Karpas-422 (cell line): ENCODE measurements around the gene NIP7. TPM values are rescaled to one million over a fixed set of nuclear protein-coding genes. Genes with fewer than 3 reads are reported as not detected.

Experiments
- DNase-seq: peaks from one replicate; pipeline ENCODE4 v3.0.0-alpha.2; 2015
- H2AFZ ChIP-seq: fragments of 200-600 bp; sonication (generic); 2 replicates; pipeline ENCODE4 v1.6.1; 2014; ENCODE audit warnings: antibody characterized with exemption, low read length, mixed read lengths
- H3K27ac ChIP-seq: fragments of 200-600 bp; sonication (generic); 2 replicates; pipeline ENCODE4 v1.5.1; 2014; ENCODE audit warnings: mild to moderate bottlenecking, low read length, moderate library complexity
- H3K27me3 ChIP-seq: fragments of 200-600 bp; sonication (generic); 2 replicates; pipeline ENCODE4 v1.6.1; 2014; ENCODE audit warnings: low read length, mixed read lengths
- H3K36me3 ChIP-seq: fragments of 200-600 bp; sonication (generic); 2 replicates; pipeline ENCODE4 v1.6.1; 2014; ENCODE audit warnings: low read length, mixed read lengths; ENCODE audit not compliant: insufficient read depth
- H3K4me1 ChIP-seq: fragments of 200-600 bp; sonication (generic); 2 replicates; pipeline ENCODE4 v1.6.1; 2014; ENCODE audit warnings: mild to moderate bottlenecking, low read length, mixed read lengths
- H3K4me2 ChIP-seq: fragments of 200-600 bp; sonication (generic); 2 replicates; pipeline ENCODE4 v1.6.1; 2014; ENCODE audit warnings: low read length, low read depth, mild to moderate bottlenecking; ENCODE audit not compliant: poor library complexity, severe bottlenecking
- H3K4me3 ChIP-seq: fragments of 200-600 bp; sonication (generic); 2 replicates; pipeline ENCODE4 v1.5.1; 2014; ENCODE audit warnings: mild to moderate bottlenecking, antibody characterized with exemption, low read length, mixed read lengths
- H3K79me2 ChIP-seq: fragments of 200-600 bp; sonication (generic); 2 replicates; pipeline ENCODE4 v1.6.1; 2014; ENCODE audit warnings: mild to moderate bottlenecking, low read length, mixed read lengths
- H3K9ac ChIP-seq: fragments of 200-600 bp; sonication (generic); 2 replicates; pipeline ENCODE4 v1.6.0; 2014; ENCODE audit warnings: low read length
- H3K9me2 ChIP-seq: fragments of 200-600 bp; sonication (generic), shearing (Covaris generic); replicated peaks from 2 replicates; pipeline ENCODE4 v1.6.0; 2014; ENCODE audit warnings: mild to moderate bottlenecking, low read length, moderate library complexity; ENCODE audit not compliant: insufficient read depth
- H3K9me3 ChIP-seq: fragments of 300-700, 200-600 bp; sonication (generic); 2 replicates; pipeline ENCODE4 v1.6.1; 2014; ENCODE audit warnings: low read length, mixed read lengths
- H4K20me1 ChIP-seq: fragments of 200-600 bp; sonication (generic); 2 replicates; pipeline ENCODE4 v1.6.1; 2014; ENCODE audit warnings: mild to moderate bottlenecking, antibody characterized with exemption, low read length, low read depth; ENCODE audit not compliant: insufficient read depth
- total RNA-seq: library from RNA; depleted of rRNA; stranded (reverse); fragments of >200 nt; shearing (Covaris generic); gene quantifications from 2 replicates; pipeline ENCODE4 v1.2.3, GENCODE V29; 2014; ENCODE audit warnings: low replicate concordance

NIP7 gene
- total RNA-seq, 1 experiment from 2014 or later = 24.4 TPM

- peaks cover 45% of the 10 kb centered on the region for H3K4me1 ChIP-seq
- peak overlapping the region; percentile 83; the same call in 1 of the 2 replicates for H3K4me3 ChIP-seq
- H3K36me3 ChIP-seq = peaks cover 17% of the 10 kb centered on the region
- peak overlapping the region; percentile 94 for H3K9ac ChIP-seq
- peaks cover 49% of the 10 kb centered on the region for H4K20me1 ChIP-seq
- H3K27ac ChIP-seq = no peak overlapping the region
- no peaks in the 10 kb centered on the region for H3K9me2 ChIP-seq
- H3K27me3 ChIP-seq = no peaks in the 10 kb centered on the region
- DNase-seq = no peak
- H3K9me3 ChIP-seq = no peaks in the 10 kb centered on the region
- peaks cover 82% of the 10 kb centered on the region for H3K79me2 ChIP-seq
- peak overlapping the region; percentile 85 for H3K4me2 ChIP-seq
- H2AFZ ChIP-seq = no peak overlapping the region
Measured at GRCh38 chr16:69327585-69328310, 11.8 kb upstream of the NIP7 start.

- H3K4me2 ChIP-seq = peak overlapping the region; percentile 85
- peaks cover 17% of the 10 kb centered on the region; the same call in 1 of the 2 replicates for H3K36me3 ChIP-seq
- H4K20me1 ChIP-seq = peaks cover 42% of the 10 kb centered on the region
- peaks cover 45% of the 10 kb centered on the region for H3K4me1 ChIP-seq
- H3K9me2 ChIP-seq = no peaks in the 10 kb centered on the region
- DNase-seq = peak; percentile 48
- H3K4me3 ChIP-seq = peak overlapping the region; percentile 83
- H3K27ac ChIP-seq = no peak overlapping the region
- H3K9ac ChIP-seq = peak overlapping the region; percentile 94
- H3K9me3 ChIP-seq = no peaks in the 10 kb centered on the region
- peaks cover 74% of the 10 kb centered on the region for H3K79me2 ChIP-seq
- H2AFZ ChIP-seq = no peak overlapping the region
- H3K27me3 ChIP-seq = no peaks in the 10 kb centered on the region
Measured at GRCh38 chr16:69328854-69329316, 10.7 kb upstream of the NIP7 start.

GRCh38 chr16:69329369-69330285, 9.9 kb upstream of the NIP7 start:
- H4K20me1 ChIP-seq = peaks cover 39% of the 10 kb centered on the region
- H3K9ac ChIP-seq = peak overlapping the region; percentile 94
- no peaks in the 10 kb centered on the region for H3K27me3 ChIP-seq
- no peaks in the 10 kb centered on the region for H3K9me2 ChIP-seq
- H3K79me2 ChIP-seq = peaks cover 71% of the 10 kb centered on the region
- peak overlapping the region; percentile 85 for H3K4me2 ChIP-seq
- peak overlapping the region; percentile 83 for H3K4me3 ChIP-seq
- peak overlapping the region; percentile 15; the same call in 1 of the 2 replicates for H2AFZ ChIP-seq
- H3K4me1 ChIP-seq = peaks cover 45% of the 10 kb centered on the region
- H3K9me3 ChIP-seq = no peaks in the 10 kb centered on the region
- peak overlapping the region; percentile 46; the same call in 1 of the 2 replicates for H3K27ac ChIP-seq
- peaks cover 22% of the 10 kb centered on the region; the same call in 1 of the 2 replicates for H3K36me3 ChIP-seq
- DNase-seq = peak; percentile 72

GRCh38 chr16:69330286-69331109, 9.1 kb upstream of the NIP7 start, which contains the start of gene PDF:
TSS of gene PDF (minus strand) at chr16:69330588. CDS start at chr16:69330570, 18 bp downstream.
- H3K36me3 ChIP-seq = peaks cover 17% of the 10 kb centered on the region; the same call in 1 of the 2 replicates
- peaks cover 34% of the 10 kb centered on the region for H4K20me1 ChIP-seq
- no peaks in the 10 kb centered on the region for H3K27me3 ChIP-seq
- H3K4me2 ChIP-seq = peak within 1 kb of the TSS; percentile 85
- H3K27ac ChIP-seq = peak within 1 kb of the TSS; percentile 63
- peak within 1 kb of the TSS; percentile 83 for H3K4me3 ChIP-seq
- H3K79me2 ChIP-seq = peaks cover 69% of the 10 kb centered on the region
- H2AFZ ChIP-seq = peak within 1 kb of the TSS; percentile 62
- peaks cover 45% of the 10 kb centered on the region for H3K4me1 ChIP-seq
- peak within 1 kb of the TSS; percentile 94 for H3K9ac ChIP-seq
- H3K9me3 ChIP-seq = no peaks in the 10 kb centered on the region
- DNase-seq = peak; percentile 94
- no peaks in the 10 kb centered on the region for H3K9me2 ChIP-seq

- Histone ChIP-seq H4K20me1 (peaks cover 2% of the 10 kb centered on the region; the same call in 1 of the 2 replicates), H3K9me3 (no peaks in the 10 kb centered on the region), H3K79me2 (peaks cover 56% of the 10 kb centered on the region), H3K27me3 (no peaks in the 10 kb centered on the region), H3K9ac (no peak overlapping the region), H3K4me2 (no peak overlapping the region), H3K36me3 (peaks cover 16% of the 10 kb centered on the region; the same call in 1 of the 2 replicates), H2AFZ (no peak overlapping the region), H3K9me2 (no peaks in the 10 kb centered on the region), H3K4me1 (peaks cover 18% of the 10 kb centered on the region), H3K27ac (no peak overlapping the region), H3K4me3 (no peak overlapping the region)
- no peak for DNase-seq
Measured at GRCh38 chr16:69334696-69335095, 4.9 kb upstream of the NIP7 start.

- Histone ChIP-seq H3K4me3 (peak overlapping the region; percentile 94), H3K79me2 (peaks cover 70% of the 10 kb centered on the region), H3K27me3 (no peaks in the 10 kb centered on the region), H2AFZ (peak overlapping the region; percentile 46; the same call in 1 of the 2 replicates), H3K27ac (peak overlapping the region; percentile 48), H3K36me3 (peaks cover 40% of the 10 kb centered on the region), H4K20me1 (no peaks in the 10 kb centered on the region), H3K9me2 (no peaks in the 10 kb centered on the region), H3K9ac (peak overlapping the region; percentile 91), H3K4me2 (peak overlapping the region; percentile 79), H3K4me1 (peaks cover 26% of the 10 kb centered on the region), H3K9me3 (no peaks in the 10 kb centered on the region)
- no peak for DNase-seq
Measured at GRCh38 chr16:69338557-69339288, 849 bp upstream of the NIP7 start.

GRCh38 chr16:69340095-69340644, 598 bp downstream of the NIP7 start:
- no peak for DNase-seq

More at GRCh38 chr16:69340095-69340644, 598 bp downstream of the NIP7 start:
- Histone ChIP-seq H2AFZ (0 out of 2 replicates have a peak overlapping the region, but pooled peaks have one; percentile 21), H3K9me3 (no peaks in the 10 kb centered on the region), H3K4me3 (peak overlapping the region; percentile 94), H3K36me3 (peaks cover 38% of the 10 kb centered on the region), H3K27me3 (no peaks in the 10 kb centered on the region), H3K27ac (peak overlapping the region; percentile 67), H4K20me1 (no peaks in the 10 kb centered on the region), H3K79me2 (peaks cover 65% of the 10 kb centered on the region), H3K9me2 (no peaks in the 10 kb centered on the region), H3K4me2 (peak overlapping the region; percentile 81), H3K9ac (peak overlapping the region; percentile 91), H3K4me1 (peaks cover 26% of the 10 kb centered on the region)
